Astrocyte of the spinal cord (primary cell): Measurements from ENCODE around the gene ACY1.

Source experiments
- DNase-seq: peaks from one replicate; pipeline ENCODE4 v3.0.0; 2011; ENCODE audit warnings: low read depth, low spot score
- H3K4me3 ChIP-seq: 2 replicates; pipeline ENCODE4 v1.5.1; 2011; ENCODE audit warnings: low read depth, mild to moderate bottlenecking, low read length, moderate library complexity
- CTCF ChIP-seq: IDR thresholded peaks from 2 replicates; pipeline ENCODE4 v1.5.1; 2012; ENCODE audit warnings: low read depth, mild to moderate bottlenecking, low read length, inconsistent platforms
- in situ Hi-C: cut with HindIII; loops from 2 replicates; pipeline ENCODE4 v1.10.0; 2017; ENCODE audit warnings: low sequenced_read_pairs

The ACY1 gene

GRCh38 chr3:51982838-51983577, at the start of gene ACY1:
TSS of gene ACY1 (plus strand) at chr3:51983535. CDS start at chr3:51984065, 530 bp downstream.
- TF ChIP-seq CTCF: no peak
- peak within 1 kb of the TSS; percentile 65 for H3K4me3 ChIP-seq
- peak; percentile 86 for DNase-seq
- in situ Hi-C loops: no loop called here

- H3K4me3 ChIP-seq: no peak overlapping the region
- no peak for TF ChIP-seq CTCF
- DNase-seq: no peak
- in situ Hi-C loops: no loop called here
These were observed 49.0 kb upstream of the ACY1 start for GRCh38 chr3:51934139-51934850.

- DNase-seq: no peak
- in situ Hi-C loops: no loop called here
- H3K4me3 ChIP-seq: no peak overlapping the region
These were observed 48.1 kb upstream of the ACY1 start for GRCh38 chr3:51934991-51935885.

GRCh38 chr3:51935886-51936755, 47.2 kb upstream of the ACY1 start:
- no peak overlapping the region for H3K4me3 ChIP-seq
- in situ Hi-C loops: no loop called here
- no peak for DNase-seq
- no peak for TF ChIP-seq CTCF

More at GRCh38 chr3:51934991-51935885, 48.1 kb upstream of the ACY1 start:
- TF ChIP-seq CTCF: no peak

GRCh38 chr3:51937014-51937413, 46.3 kb upstream of the ACY1 start:
- no peak for TF ChIP-seq CTCF
- in situ Hi-C loops: no loop called here
- DNase-seq: no peak
- no peak overlapping the region for H3K4me3 ChIP-seq
